GM18858 (cell line): ENCODE measurements around the gene PCDHB9.
"Not testable (repeated sequence)": the region's sequence is repeated elsewhere in the genome, so short reads cannot be mapped to it uniquely, and the experiment has no call there.

Experiments used
- ATAC-seq: cut with Tn5 transposase; IDR thresholded peaks from one replicate; pipeline ENCODE4 v1.9.1; 2021; ENCODE audit not compliant: unreplicated experiment

PCDHB9 gene

GRCh38 chr5:141186897-141187512 lies at the start of gene PCDHB9:
PCDHB9 (plus strand) TSS chr5:141187161; CDS start chr5:141187319, 158 bp downstream.
- ATAC-seq = no peak

GRCh38 chr5:141137346-141137745 lies 49.6 kb upstream of the PCDHB9 start:
- not testable (repeated sequence) for ATAC-seq

- no peak for ATAC-seq
These were observed 37.1 kb upstream of the PCDHB9 start, which contains the start of gene PCDHB6 for GRCh38 chr5:141149812-141150211. PCDHB6 (plus strand) TSS chr5:141150057; CDS start chr5:141150258, 201 bp downstream.

- no peak for ATAC-seq
These were observed 36.6 kb upstream of the PCDHB9 start for GRCh38 chr5:141150224-141150992.

- ATAC-seq = no peak
These were observed 36.0 kb upstream of the PCDHB9 start for GRCh38 chr5:141150993-141151325.

- ATAC-seq = not testable (repeated sequence)
These were observed 35.3 kb upstream of the PCDHB9 start for GRCh38 chr5:141151632-141152031.

GRCh38 chr5:141152096-141152495 lies 34.9 kb upstream of the PCDHB9 start:
- ATAC-seq = not testable (repeated sequence)

GRCh38 chr5:141155540-141156374 lies 31.2 kb upstream of the PCDHB9 start:
- ATAC-seq = no peak

GRCh38 chr5:141157356-141157755 lies 29.6 kb upstream of the PCDHB9 start:
- ATAC-seq = not testable (repeated sequence)

GRCh38 chr5:141157901-141158300 lies 29.1 kb upstream of the PCDHB9 start:
- not testable (repeated sequence) for ATAC-seq

GRCh38 chr5:141172381-141173204 lies 14.4 kb upstream of the PCDHB9 start, which contains the start of gene PCDHB7:
PCDHB7 (plus strand) TSS chr5:141172644; CDS start chr5:141172836, 192 bp downstream.
- no peak for ATAC-seq

GRCh38 chr5:141174291-141175104 lies 12.5 kb upstream of the PCDHB9 start:
- ATAC-seq = not testable (repeated sequence)

- ATAC-seq = no peak
These were observed 11.0 kb upstream of the PCDHB9 start for GRCh38 chr5:141175933-141176332.

- not testable (repeated sequence) for ATAC-seq
These were observed 9.3 kb upstream of the PCDHB9 start, which contains the start of gene PCDHB8 for GRCh38 chr5:141177577-141178191. PCDHB8 (plus strand) TSS chr5:141177790; CDS start chr5:141178035, 245 bp downstream.

GRCh38 chr5:141179371-141179770 lies 7.6 kb upstream of the PCDHB9 start:
- ATAC-seq = not testable (repeated sequence)

- ATAC-seq = not testable (repeated sequence)
These were observed 7.1 kb upstream of the PCDHB9 start for GRCh38 chr5:141179876-141180275.

GRCh38 chr5:141180313-141180712 lies 6.6 kb upstream of the PCDHB9 start:
- no peak for ATAC-seq

- ATAC-seq = no peak
These were observed 4.7 kb upstream of the PCDHB9 start, which contains the start of gene PCDHB16 for GRCh38 chr5:141182248-141182647. PCDHB16 (plus strand) TSS chr5:141182387; CDS start chr5:141182560, 173 bp downstream.
